ENCODE data around the gene SH3TC2.
A peak's percentile ranks its signal among the peaks of the same experiment; 100 is the strongest.

The SH3TC2 gene

DNA sequence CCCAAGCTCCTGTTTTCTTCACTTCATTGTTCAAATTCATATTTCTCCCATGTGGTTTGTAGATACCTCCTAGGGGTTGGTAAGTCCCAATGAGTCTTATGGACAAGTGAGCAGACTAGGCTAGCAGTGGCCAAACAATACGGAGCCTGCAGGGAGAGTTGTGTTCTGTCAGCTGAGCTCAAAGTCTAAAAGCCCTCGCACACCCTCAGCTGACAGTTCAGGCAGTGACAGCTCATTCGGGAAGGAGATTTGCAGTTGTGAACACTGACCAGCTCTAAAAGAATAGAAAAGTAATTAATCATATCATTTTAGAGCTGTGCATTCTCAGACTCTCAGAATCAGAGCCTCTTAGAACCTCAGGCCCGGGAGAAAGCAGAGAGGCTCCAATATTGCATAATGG, 95.1 kb downstream of the SH3TC2 start:
- DNase-seq: no peak

- DNase-seq: no peak
These were observed 95.9 kb downstream of the SH3TC2 start for GRCh38 chr5:148966938-148967337.

- no peak for DNase-seq
These were observed 96.5 kb downstream of the SH3TC2 start for GRCh38 chr5:148966348-148966747.

DNA sequence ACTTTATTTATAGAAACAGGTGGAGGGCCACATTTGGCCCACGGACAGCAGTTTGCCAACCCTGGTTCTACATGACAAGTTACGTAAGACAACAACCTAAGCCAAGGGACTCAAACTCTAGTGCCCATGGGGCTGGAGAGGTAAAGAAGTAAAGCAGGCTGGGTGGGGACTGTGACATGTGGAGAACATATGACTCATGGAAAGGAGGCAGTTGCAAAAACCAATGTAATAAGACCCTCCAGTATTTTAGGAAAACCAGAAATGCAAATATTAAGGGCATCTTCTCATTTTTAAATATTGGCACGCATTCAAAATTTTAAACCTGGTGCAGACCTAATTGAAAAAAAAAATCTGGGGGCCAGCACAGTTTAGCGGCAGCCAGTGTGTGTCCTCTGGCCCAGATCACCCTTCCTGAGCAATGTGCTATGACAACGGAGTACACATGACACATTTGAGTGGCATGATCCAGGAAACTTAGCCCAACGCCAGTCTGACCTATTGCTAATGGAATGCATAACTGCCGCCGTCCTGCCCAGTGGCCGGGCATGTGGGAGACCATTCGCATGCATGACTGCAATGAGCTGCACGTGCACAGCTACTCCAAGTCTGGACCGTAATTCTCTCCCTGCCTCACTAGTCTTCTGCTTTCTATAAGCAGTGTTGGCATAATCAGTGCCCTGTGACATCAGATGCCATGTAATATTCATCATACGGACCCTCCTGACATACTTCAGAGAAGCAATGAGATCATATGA, 97.2 kb downstream of the SH3TC2 start:
- peak; percentile 32 for DNase-seq

DNA sequence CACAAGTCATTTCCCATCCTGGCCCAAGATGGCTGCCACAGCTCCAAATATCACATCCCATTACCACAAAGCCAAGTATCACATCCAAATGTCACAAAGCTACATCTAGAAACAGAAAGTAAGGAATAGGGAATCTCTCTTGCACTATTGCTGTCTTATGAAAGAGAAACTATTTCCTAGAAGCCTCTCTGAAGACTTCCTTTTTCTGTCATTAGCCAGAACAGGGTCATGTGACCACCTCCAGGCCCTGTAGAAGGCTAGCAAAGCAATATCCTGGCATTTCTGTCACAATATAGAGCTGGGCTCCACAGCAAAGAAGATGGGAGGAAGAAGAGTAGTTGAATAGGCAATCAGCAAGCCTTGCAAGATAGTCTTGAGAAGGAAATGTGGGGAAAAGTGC, 99.2 kb downstream of the SH3TC2 start:
- no peak for DNase-seq

GRCh38 chr5:148962761-148963324, 100.0 kb downstream of the SH3TC2 start:
- no peak for DNase-seq

GRCh38 chr5:148962200-148962550, 100.7 kb downstream of the SH3TC2 start:
- DNase-seq: no peak

DNA sequence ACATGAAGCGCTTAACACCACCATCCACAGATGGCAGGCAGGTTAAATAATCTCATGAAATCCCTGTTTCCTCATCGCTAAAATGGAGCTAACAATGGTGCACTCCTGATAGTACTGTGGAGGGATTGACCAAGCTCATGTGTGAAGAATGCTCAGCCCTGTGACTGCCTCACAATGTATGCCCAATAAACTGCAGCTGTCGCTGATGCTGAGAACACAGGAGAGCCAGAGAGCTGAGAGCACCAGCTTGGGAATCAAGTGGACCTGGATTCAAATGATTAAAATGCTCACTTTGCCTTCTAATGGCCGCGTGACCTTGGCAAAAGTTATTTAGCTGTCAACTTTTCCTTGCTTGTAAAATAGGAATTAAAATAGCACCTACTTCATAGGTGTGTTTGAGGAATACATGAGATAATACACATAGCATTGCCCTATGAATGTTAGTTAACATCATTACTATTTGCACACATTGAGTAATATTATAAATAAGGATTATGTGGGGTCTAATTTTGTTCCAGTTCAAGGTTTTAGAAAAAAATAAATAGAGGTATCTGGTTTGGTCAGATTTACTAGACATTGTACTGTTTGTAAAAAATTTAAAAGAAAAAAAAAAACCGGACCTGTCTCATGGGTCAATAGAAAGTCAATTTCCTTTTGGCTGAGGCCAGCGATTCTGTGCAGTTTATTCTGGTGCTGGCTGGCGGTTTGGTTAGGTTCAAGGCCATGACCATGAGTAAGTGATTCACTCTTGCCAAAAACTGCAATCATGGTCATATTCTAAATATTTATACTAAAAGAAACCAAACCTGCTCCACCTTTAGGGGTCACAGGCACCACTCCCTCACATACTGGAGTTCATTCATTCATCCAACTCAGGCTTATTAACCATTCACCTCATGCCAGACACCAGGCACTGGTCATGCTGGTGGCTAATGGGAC, 101.3 kb downstream of the SH3TC2 start:
- no peak for DNase-seq

GRCh38 chr5:148960070-148960769, 102.6 kb downstream of the SH3TC2 start:
- no peak for DNase-seq

DNA sequence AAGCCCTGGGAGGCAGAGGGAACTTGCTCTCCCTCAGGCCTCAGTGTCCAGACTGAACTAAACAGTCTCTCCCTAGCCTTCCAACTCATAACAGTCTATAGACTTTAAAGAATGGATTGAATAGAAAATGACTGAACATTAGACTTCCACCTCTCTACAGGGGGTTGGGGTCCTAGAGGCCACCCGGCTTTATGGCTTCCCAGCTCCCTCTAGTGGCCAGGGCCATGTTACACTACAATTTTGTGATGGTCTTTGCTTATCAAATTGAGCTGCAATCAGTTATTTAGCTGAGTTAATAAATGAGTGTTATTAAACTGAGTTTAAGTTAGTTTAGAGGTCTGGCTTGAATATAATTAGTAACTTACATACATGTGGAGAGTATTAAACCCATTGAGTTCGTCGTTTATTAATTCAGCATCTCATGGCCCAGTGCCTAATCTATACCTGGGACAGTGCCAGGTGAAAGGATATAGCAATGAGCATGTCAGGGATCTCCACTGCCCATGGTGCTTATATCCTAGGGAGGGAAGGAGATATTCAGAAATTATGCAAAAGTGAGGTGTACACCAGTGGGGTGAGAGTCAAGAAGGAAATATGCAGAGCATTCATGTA, 105.2 kb downstream of the SH3TC2 start:
- DNase-seq: peak; percentile 20

GRCh38 chr5:148956477-148957385, 106.1 kb downstream of the SH3TC2 start:
- DNase-seq: peak; percentile 34

Data from retina (tissue), 1 donor.